IPS-11a (cell line): ENCODE results near the gene SUSD3.

Experiments
- H3K4me3 ChIP-seq: one replicate; pipeline ENCODE4 v1.5.1; 2013; ENCODE audit warnings: low read depth, low read length, control low read depth

SUSD3 gene

GRCh38 chr9:93072383-93072795 lies 13.9 kb downstream of the SUSD3 start:
- no peak overlapping the region for H3K4me3 ChIP-seq

DNA sequence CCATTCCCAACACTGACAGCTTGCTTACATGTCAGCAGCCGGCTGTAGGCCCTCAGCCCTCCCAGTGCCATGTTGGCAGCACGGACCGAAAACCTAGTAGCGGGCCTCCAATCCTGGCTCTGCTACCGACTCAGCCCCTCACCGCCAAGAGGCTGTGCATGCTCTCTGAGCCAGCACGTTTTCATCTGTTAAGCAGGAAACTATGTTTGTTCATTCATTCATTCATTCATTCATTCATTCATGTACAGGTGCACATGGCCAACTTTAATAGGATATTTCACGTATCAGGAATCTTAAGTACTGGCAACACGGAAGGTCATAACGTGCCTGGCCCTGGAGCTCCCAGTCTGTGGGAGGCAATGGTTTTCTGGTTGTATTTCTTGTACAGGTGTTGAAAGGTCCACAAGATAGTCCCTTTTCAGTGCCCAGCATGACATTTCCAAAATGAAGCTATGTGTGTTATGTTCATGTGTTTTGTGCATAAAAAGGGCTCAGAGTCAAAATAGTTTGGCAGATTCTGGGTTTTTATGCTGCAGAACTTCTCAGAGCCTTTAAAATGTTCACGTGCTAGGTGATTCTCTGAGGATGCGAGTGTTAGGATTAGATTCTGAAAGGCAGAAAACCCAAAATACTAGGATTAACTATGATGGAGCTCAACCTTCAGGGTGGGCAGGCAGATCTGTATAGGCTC lies 17.7 kb downstream of the SUSD3 start:
- no peak overlapping the region for H3K4me3 ChIP-seq

GRCh38 chr9:93076792-93077128 lies 18.3 kb downstream of the SUSD3 start:
- no peak overlapping the region for H3K4me3 ChIP-seq

GRCh38 chr9:93077367-93077766 lies 18.9 kb downstream of the SUSD3 start:
- no peak overlapping the region for H3K4me3 ChIP-seq

- H3K4me3 ChIP-seq, result no peak overlapping the region
Measured at GRCh38 chr9:93077811-93078210, 19.3 kb downstream of the SUSD3 start.

DNA sequence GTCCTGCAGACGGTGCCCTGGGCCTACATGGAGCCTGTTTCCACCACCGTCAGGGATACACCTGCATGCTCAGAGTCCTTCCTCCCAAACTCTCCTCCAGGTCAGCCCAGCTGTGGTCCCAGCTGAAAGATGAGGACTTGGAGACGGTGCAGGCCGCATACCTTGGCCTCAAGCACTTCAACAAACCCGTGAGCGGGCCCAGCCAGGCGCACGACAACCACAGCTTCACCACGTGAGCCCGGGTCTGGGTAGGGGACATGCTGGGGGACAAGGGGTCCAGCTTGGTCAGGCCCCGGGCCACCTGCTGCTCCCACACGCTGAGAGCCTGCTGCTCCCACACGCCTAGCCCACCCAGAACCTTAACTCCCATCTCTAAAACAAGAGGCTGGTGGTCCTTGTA lies 20.9 kb downstream of the SUSD3 start:
- no peak overlapping the region for H3K4me3 ChIP-seq

- H3K4me3 ChIP-seq, result no peak overlapping the region
Measured at GRCh38 chr9:93080406-93080805, 21.9 kb downstream of the SUSD3 start.

GRCh38 chr9:93081081-93081529 lies 22.6 kb downstream of the SUSD3 start:
- no peak overlapping the region for H3K4me3 ChIP-seq

DNA sequence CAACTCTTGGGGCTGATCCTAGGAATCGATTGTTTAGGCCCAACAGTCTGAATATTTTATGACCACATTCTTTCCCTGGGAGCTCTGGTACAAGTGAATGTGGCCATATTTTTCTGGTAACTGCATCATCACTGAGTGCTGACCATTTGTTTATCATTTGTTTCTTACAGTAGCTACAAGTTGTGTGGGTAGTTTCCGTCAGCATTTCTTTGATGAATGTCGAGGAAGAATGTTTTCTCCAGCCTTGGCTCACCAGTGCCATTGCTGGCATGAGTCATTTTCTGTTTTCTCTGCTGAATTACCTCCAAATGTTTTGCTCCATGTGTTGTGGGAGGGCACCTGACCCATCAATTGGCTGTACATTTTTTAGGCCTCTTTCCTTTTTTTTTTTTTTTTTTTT lies 23.4 kb downstream of the SUSD3 start:
- no peak overlapping the region for H3K4me3 ChIP-seq

DNA sequence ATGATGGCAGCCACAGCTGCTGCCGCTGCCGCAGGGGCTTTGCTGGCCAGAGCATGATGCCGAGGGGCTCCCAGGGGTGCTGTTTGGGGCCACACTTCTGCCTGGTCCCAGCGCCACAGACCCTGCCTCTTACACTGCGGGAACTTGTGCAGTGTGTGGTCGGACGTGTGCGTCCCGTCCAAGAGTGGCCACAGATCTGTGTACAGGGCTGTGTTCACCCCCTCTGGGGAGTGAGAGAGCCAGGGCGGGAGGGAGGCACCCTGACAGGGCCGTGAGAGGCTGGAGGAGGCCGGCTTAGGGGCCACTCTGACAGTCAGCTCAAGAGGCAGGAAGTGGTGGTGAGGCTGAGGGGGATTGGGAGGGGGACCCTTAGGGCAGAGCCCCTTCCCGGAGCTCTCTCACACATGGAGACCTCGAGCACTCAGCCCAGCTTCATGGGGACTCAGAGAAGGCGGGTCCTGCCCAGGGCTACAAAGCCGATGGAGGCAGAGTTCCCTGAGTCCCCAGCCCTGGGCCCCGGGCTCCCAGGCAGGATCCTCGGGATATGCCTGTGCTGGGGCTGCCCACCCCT lies 24.4 kb downstream of the SUSD3 start:
- H3K4me3 ChIP-seq, result no peak overlapping the region

DNA sequence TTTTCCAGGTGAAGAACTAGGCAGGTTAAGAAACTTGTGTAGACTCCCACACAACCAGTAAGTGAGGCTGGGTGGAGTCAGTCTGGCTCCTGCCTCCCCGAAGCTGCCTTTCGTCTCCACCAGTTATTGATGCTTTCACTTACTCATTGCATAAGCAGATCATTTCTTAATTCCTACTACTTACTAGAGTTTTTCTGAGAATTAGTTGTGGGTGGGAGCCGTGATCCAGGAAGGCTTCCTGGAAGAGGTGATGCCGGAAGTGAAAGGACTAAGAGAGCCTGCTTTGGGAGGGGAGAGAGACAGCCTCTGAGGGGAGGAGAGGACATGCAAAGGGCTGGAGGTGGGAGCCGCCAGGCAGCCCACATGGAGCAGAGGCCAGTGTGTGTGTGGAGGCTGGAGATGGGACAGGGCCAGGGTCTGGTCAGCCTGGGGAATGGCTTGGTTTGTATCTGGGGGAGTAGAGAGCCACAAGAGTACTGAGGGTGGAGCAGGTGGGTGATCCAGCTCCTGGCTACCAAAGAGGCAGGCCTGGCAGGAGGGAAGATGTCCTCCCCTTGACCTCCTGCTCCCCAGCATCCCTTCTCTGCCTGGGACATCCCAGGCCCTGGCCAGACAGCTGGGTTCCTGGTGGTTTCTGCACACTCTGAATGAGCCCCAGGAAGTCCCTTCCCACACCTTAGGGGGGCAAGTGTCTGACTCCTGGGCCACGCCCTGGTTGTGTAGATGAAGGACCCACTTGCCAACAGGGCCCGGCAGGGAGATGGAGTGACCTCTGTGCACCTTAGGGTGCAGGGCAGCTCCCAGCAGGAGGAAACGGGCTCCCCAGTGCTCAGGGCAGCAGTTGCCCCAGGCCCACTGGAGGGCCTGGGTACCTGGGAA lies 25.3 kb downstream of the SUSD3 start:
- no peak overlapping the region for H3K4me3 ChIP-seq

- no peak overlapping the region for H3K4me3 ChIP-seq
Measured at GRCh38 chr9:93084471-93084881, 26.0 kb downstream of the SUSD3 start.

DNA sequence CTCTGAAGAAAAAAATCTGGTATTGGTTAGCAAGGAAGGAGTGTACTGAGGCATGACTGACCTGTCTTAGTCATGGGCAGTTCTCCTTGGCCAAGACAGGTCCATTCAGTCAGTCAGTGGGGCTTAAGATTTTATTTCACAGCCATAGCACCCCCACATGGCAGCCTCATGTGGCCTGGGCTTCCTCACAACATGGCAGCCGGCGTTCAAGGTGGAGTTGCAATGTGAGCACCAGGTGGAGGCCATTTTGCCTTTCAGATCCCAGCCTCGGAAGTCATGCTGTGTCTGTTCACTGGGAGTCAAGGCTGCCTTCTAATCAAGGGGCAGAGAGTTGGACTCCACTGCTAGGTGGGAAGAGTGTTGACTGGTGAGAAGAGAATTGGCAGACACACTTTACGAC lies 27.2 kb downstream of the SUSD3 start:
- no peak overlapping the region for H3K4me3 ChIP-seq

DNA sequence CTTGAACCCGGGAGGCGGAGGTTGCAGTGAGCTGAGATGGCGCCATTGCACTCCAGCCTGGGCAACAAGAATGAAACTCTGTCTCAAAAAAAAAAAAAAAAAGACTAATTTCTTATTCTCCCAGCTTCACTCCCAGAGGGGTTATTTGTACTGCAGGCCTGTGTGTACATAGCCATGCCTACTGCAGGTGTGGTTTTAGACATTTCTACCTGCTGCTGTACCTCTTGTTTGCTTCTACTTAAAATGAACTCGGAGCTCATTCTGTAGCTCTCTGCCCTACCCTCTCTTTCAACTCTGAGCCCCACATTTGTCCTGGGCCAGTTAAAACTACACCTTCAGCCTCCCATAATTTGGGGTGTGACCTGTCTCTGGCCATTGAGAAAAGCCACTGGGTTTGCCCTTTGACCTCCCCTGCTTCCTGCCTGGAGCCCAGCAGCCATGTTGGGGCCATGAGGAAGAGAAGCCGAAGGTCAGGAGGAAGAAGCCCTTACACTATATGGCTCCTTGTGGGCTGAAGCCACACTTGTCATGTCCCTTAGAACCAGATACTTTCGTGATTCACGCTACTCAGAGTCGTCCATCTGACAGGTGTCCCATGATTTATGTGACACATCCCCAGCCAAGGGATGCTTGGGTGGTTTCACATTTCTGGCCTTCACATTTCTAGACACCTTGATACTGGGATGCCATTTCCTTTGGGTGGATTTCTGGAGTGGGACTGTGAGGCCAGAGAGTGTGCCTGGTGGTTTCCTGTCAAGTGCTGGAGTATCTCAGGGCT lies 28.1 kb downstream of the SUSD3 start:
- H3K4me3 ChIP-seq, result no peak overlapping the region

- H3K4me3 ChIP-seq, result no peak overlapping the region
Measured at GRCh38 chr9:93087971-93088655, 29.6 kb downstream of the SUSD3 start.

- no peak overlapping the region for H3K4me3 ChIP-seq
Measured at GRCh38 chr9:93088656-93089015, 30.1 kb downstream of the SUSD3 start.

GRCh38 chr9:93089024-93089423 lies 30.5 kb downstream of the SUSD3 start:
- no peak overlapping the region for H3K4me3 ChIP-seq

- H3K4me3 ChIP-seq, result no peak overlapping the region
Measured at GRCh38 chr9:93089481-93089991, 31.0 kb downstream of the SUSD3 start.

DNA sequence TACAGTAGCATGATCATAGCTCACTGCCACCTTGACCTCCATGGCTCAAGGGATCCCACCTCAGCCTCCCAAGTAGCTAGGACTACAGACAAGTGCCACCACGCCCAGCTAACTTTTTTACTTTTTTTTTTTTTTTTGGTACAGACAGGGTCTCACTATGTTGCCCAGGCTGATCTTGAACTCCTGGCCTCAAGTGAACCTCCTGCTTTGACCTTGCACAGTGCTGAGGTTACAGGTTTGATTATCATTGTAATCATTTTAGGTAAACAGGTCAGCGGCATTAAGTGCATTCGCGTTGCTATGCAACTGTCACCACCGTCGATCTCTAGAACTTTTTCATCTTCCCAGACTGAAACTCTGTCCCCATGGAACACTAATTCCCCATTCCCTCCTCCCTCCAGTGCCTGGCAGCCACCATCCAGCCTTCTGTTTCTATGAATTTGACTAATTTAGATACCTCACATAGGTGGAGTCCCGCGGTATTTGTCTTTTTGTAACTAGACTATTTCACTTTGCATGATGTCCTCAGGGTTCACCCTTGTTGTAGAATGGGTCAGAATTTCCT lies 31.7 kb downstream of the SUSD3 start:
- no peak overlapping the region for H3K4me3 ChIP-seq

DNA sequence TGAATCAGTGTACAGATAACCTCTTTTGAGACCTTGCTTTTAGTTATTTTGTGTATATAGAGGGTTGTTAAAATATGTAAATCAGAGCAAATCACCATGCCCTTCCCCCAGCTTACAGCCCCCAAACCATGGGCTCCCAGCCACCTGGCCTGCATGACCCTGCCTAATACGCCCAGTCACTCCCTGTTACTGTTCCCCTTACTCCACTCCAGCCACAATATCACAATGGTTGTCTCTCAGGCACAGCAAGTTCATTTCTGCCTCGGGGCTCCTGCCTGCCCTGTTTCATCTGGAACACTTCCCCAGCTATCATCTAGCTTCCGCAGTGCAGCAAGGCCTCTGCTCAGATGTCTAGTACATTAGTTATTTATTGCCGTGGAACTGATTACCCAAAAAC lies 32.6 kb downstream of the SUSD3 start:
- no peak overlapping the region for H3K4me3 ChIP-seq
